ENCODE data around the gene KITLG.

The KITLG gene

GRCh38 chr12:88627501-88627900 lies 47.2 kb upstream of the KITLG start:
- H3K4me2 ChIP-seq (ENCODE audit: low read depth, low read length) = no peak overlapping the region
- no peaks in the 10 kb centered on the region for H3K9me3 ChIP-seq (replicated peaks; ENCODE audit: insufficient read depth, low read length)
- no peaks in the 10 kb centered on the region for H3K36me3 ChIP-seq (replicated peaks; ENCODE audit: insufficient read depth, low read length)
- DNase-seq = no peak
- H3K4me3 ChIP-seq (ENCODE audit: low read length) = no peak overlapping the region
- no peaks in the 10 kb centered on the region for H3K27me3 ChIP-seq (replicated peaks; ENCODE audit: insufficient read depth, low read length)
- H3K79me2 ChIP-seq (ENCODE audit: low read length) = no peaks in the 10 kb centered on the region
- H3K9me2 ChIP-seq (replicated peaks; ENCODE audit: insufficient read depth, low read length) = no peaks in the 10 kb centered on the region
- TF ChIP-seq CTCF (IDR thresholded peaks at IDR 0.05; ENCODE audit: low read length) (no peak), EZH2phosphoT487 (IDR thresholded peaks at IDR 0.05; ENCODE audit: low read length) (no peak), EZH2 (optimal IDR thresholded peaks at IDR 0.05; ENCODE audit: low read depth, low read length) (no peak)
- H3K9ac ChIP-seq (ENCODE audit: low read length) = no peak overlapping the region
- H3K4me1 ChIP-seq (ENCODE audit: low read length) = no peaks in the 10 kb centered on the region
- no peaks in the 10 kb centered on the region for H3F3A ChIP-seq (ENCODE audit: insufficient read depth, low read length)
- no peak overlapping the region for H3K27ac ChIP-seq (ENCODE audit: low read length)
- no peaks in the 10 kb centered on the region for H4K20me1 ChIP-seq (ENCODE audit: insufficient read depth, low read length)
- H2AFZ ChIP-seq (ENCODE audit: low read length) = no peak overlapping the region

GRCh38 chr12:88625356-88625755 lies 45.1 kb upstream of the KITLG start:
- TF ChIP-seq EZH2 (optimal IDR thresholded peaks at IDR 0.05; ENCODE audit: low read depth, low read length) = no peak
- no peak for TF ChIP-seq CTCF (IDR thresholded peaks at IDR 0.05; ENCODE audit: low read length)
- no peak for TF ChIP-seq EZH2phosphoT487 (IDR thresholded peaks at IDR 0.05; ENCODE audit: low read length)
- Histone ChIP-seq H3K4me2 (ENCODE audit: low read depth, low read length) (no peak overlapping the region), H3F3A (ENCODE audit: insufficient read depth, low read length) (no peaks in the 10 kb centered on the region)

GRCh38 chr12:88624911-88625310 lies 44.6 kb upstream of the KITLG start:
- Histone ChIP-seq H3K9me3 (replicated peaks; ENCODE audit: insufficient read depth, low read length) (no peaks in the 10 kb centered on the region), H3K9ac (ENCODE audit: low read length) (no peak overlapping the region), H3K27me3 (replicated peaks; ENCODE audit: insufficient read depth, low read length) (no peaks in the 10 kb centered on the region), H3K4me2 (ENCODE audit: low read depth, low read length) (no peak overlapping the region), H3F3A (ENCODE audit: insufficient read depth, low read length) (no peaks in the 10 kb centered on the region), H3K4me3 (ENCODE audit: low read length) (no peak overlapping the region), H3K27ac (ENCODE audit: low read length) (no peak overlapping the region), H3K4me1 (ENCODE audit: low read length) (no peaks in the 10 kb centered on the region), H3K79me2 (ENCODE audit: low read length) (no peaks in the 10 kb centered on the region), H3K36me3 (replicated peaks; ENCODE audit: insufficient read depth, low read length) (no peaks in the 10 kb centered on the region), H3K9me2 (replicated peaks; ENCODE audit: insufficient read depth, low read length) (no peaks in the 10 kb centered on the region), H2AFZ (ENCODE audit: low read length) (no peak overlapping the region), H4K20me1 (ENCODE audit: insufficient read depth, low read length) (no peaks in the 10 kb centered on the region)
- no peak for DNase-seq
- TF ChIP-seq CTCF (IDR thresholded peaks at IDR 0.05; ENCODE audit: low read length) = no peak
- TF ChIP-seq EZH2phosphoT487 (IDR thresholded peaks at IDR 0.05; ENCODE audit: low read length) = no peak
- TF ChIP-seq EZH2 (optimal IDR thresholded peaks at IDR 0.05; ENCODE audit: low read depth, low read length) = no peak

More at GRCh38 chr12:88625356-88625755, 45.1 kb upstream of the KITLG start:
- DNase-seq = no peak
- H3K4me1 ChIP-seq (ENCODE audit: low read length) = no peaks in the 10 kb centered on the region
- no peaks in the 10 kb centered on the region for H3K36me3 ChIP-seq (replicated peaks; ENCODE audit: insufficient read depth, low read length)
- H3K79me2 ChIP-seq (ENCODE audit: low read length) = no peaks in the 10 kb centered on the region
- H3K9me2 ChIP-seq (replicated peaks; ENCODE audit: insufficient read depth, low read length) = no peaks in the 10 kb centered on the region
- H3K9ac ChIP-seq (ENCODE audit: low read length) = no peak overlapping the region
- H3K4me3 ChIP-seq (ENCODE audit: low read length) = no peak overlapping the region
- H3K27me3 ChIP-seq (replicated peaks; ENCODE audit: insufficient read depth, low read length) = no peaks in the 10 kb centered on the region
- H4K20me1 ChIP-seq (ENCODE audit: insufficient read depth, low read length) = no peaks in the 10 kb centered on the region
- H2AFZ ChIP-seq (ENCODE audit: low read length) = no peak overlapping the region
- H3K27ac ChIP-seq (ENCODE audit: low read length) = no peak overlapping the region
- no peaks in the 10 kb centered on the region for H3K9me3 ChIP-seq (replicated peaks; ENCODE audit: insufficient read depth, low read length)

All from MM.1S (cell line).